22Rv1 (cell line): Measurements from ENCODE around the gene RTL10.

Experiments used
- ZFX ChIP-seq: fragments of 450-650 bp; IDR thresholded peaks from 2 replicates; pipeline ENCODE4 v1.6.1; 2017; ENCODE audit warnings: antibody characterized with exemption, borderline replicate concordance
- TF ChIP-seq, protein P1 (sequence below): fragments of 450-650 bp; IDR thresholded peaks from 2 replicates; pipeline ENCODE4 v1.5.1; 2017; ENCODE audit warnings: mild to moderate bottlenecking

DNA sequence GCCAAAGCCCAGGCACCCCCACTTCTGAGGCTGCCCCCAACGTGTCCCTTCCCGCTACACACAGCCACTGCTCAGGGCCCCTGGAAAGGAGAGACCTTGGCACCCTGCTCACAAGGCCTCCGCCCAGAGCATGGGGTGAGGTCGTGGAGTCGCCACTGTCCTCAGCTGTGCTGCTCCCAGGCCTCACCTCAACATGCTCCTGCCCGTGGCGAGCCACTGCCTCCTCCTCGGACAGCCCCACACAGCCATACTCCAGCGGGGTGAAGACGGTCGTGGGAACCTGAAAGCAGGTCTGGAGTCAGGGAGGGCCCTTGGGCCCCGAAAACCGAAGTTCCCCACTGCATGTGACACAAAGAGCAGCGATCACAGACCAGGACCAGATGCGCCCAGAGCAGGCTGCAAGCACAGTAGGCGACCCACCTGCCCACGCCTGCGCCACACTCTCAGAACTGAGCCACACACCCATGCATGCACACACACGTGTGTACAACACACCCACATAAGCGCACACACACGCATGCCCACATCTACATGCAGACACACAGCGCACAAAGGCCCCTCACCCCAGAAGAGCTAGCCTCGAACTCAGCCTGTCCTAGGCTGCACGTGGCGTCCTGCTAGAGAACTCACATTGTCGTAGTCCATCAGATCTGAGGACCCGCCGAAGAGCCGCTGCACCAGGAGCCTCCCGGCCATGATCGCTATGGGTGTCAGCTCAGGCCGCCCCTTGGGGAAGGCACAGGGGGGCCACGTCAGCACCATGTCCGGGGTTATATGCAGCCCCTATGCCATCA is 25.5 kb upstream of the RTL10 start:
- TF ChIP-seq, protein P1, sequence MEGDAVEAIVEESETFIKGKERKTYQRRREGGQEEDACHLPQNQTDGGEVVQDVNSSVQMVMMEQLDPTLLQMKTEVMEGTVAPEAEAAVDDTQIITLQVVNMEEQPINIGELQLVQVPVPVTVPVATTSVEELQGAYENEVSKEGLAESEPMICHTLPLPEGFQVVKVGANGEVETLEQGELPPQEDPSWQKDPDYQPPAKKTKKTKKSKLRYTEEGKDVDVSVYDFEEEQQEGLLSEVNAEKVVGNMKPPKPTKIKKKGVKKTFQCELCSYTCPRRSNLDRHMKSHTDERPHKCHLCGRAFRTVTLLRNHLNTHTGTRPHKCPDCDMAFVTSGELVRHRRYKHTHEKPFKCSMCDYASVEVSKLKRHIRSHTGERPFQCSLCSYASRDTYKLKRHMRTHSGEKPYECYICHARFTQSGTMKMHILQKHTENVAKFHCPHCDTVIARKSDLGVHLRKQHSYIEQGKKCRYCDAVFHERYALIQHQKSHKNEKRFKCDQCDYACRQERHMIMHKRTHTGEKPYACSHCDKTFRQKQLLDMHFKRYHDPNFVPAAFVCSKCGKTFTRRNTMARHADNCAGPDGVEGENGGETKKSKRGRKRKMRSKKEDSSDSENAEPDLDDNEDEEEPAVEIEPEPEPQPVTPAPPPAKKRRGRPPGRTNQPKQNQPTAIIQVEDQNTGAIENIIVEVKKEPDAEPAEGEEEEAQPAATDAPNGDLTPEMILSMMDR = no peak
- TF ChIP-seq ZFX = no peak
